GM18526 (cell line): ENCODE results near the gene FILIP1.

ENCODE experiments used
- POLR2A ChIP-seq: IDR thresholded peaks from 3 replicates; pipeline ENCODE4 v1.6.1; 2011; ENCODE audit not compliant: insufficient read length; ENCODE audit errors: extremely low read depth

FILIP1 gene

GRCh38 chr6:75431379-75431778 lies 62.2 kb downstream of the FILIP1 start:
- TF ChIP-seq POLR2A, result no peak

GRCh38 chr6:75430631-75431325 lies 62.8 kb downstream of the FILIP1 start:
- TF ChIP-seq POLR2A, result no peak

- no peak for TF ChIP-seq POLR2A
These were observed 64.4 kb downstream of the FILIP1 start for GRCh38 chr6:75429061-75429703.

- no peak for TF ChIP-seq POLR2A
These were observed 65.4 kb downstream of the FILIP1 start for GRCh38 chr6:75428204-75428603.

- TF ChIP-seq POLR2A, result no peak
These were observed 66.3 kb downstream of the FILIP1 start for GRCh38 chr6:75427329-75427728.

GRCh38 chr6:75424618-75425548 lies 68.7 kb downstream of the FILIP1 start:
- no peak for TF ChIP-seq POLR2A

- no peak for TF ChIP-seq POLR2A
These were observed 70.2 kb downstream of the FILIP1 start for GRCh38 chr6:75423386-75423785.

GRCh38 chr6:75422024-75422639 lies 71.5 kb downstream of the FILIP1 start:
- TF ChIP-seq POLR2A, result no peak

- no peak for TF ChIP-seq POLR2A
These were observed 72.1 kb downstream of the FILIP1 start for GRCh38 chr6:75421316-75422023.

- no peak for TF ChIP-seq POLR2A
These were observed 73.6 kb downstream of the FILIP1 start for GRCh38 chr6:75419980-75420379.

- TF ChIP-seq POLR2A, result no peak
These were observed 74.2 kb downstream of the FILIP1 start for GRCh38 chr6:75419416-75419815.

- no peak for TF ChIP-seq POLR2A
These were observed 75.4 kb downstream of the FILIP1 start for GRCh38 chr6:75418233-75418632.

- TF ChIP-seq POLR2A, result no peak
These were observed 77.2 kb downstream of the FILIP1 start for GRCh38 chr6:75416443-75416842.

GRCh38 chr6:75415804-75416203 lies 77.8 kb downstream of the FILIP1 start:
- TF ChIP-seq POLR2A, result no peak
